ENCODE results near the gene YARS1.

The YARS1 gene

GRCh38 chr1:32775640-32776337 lies 41.4 kb downstream of the YARS1 start:
- no peak for DNase-seq

GRCh38 chr1:32774950-32775634 lies 42.1 kb downstream of the YARS1 start:
- DNase-seq = no peak

- DNase-seq = no peak
These were observed 42.7 kb downstream of the YARS1 start for GRCh38 chr1:32774464-32774808.

- DNase-seq = no peak
These were observed 43.2 kb downstream of the YARS1 start for GRCh38 chr1:32773764-32774463.

- peak; percentile 45 for DNase-seq
These were observed 44.0 kb downstream of the YARS1 start for GRCh38 chr1:32773018-32773763.

- no peak for DNase-seq
These were observed 44.7 kb downstream of the YARS1 start for GRCh38 chr1:32772281-32773017.

GRCh38 chr1:32771561-32772280 lies 45.4 kb downstream of the YARS1 start:
- DNase-seq = no peak

- DNase-seq = no peak
These were observed 46.2 kb downstream of the YARS1 start for GRCh38 chr1:32770741-32771548.

GRCh38 chr1:32770221-32770731 lies 46.9 kb downstream of the YARS1 start:
- no peak for DNase-seq

- DNase-seq = no peak
These were observed 47.5 kb downstream of the YARS1 start for GRCh38 chr1:32769524-32770220.

GRCh38 chr1:32768110-32768850 lies 48.9 kb downstream of the YARS1 start:
- no peak for DNase-seq

GRCh38 chr1:32767641-32768040 lies 49.5 kb downstream of the YARS1 start:
- no peak for DNase-seq

- no peak for DNase-seq
These were observed 50.0 kb downstream of the YARS1 start for GRCh38 chr1:32767156-32767555.

GRCh38 chr1:32766328-32766972 lies 50.7 kb downstream of the YARS1 start:
- DNase-seq = no peak

GRCh38 chr1:32765570-32766327 lies 51.4 kb downstream of the YARS1 start:
- DNase-seq = no peak

- DNase-seq = no peak
These were observed 52.2 kb downstream of the YARS1 start for GRCh38 chr1:32764826-32765569.

GRCh38 chr1:32763221-32763620 lies 53.9 kb downstream of the YARS1 start:
- DNase-seq = no peak
